ENCODE data around the gene MECR.
"Not testable (repeated sequence)": the region's sequence is repeated elsewhere in the genome, so short reads cannot be mapped to it uniquely, and the experiment has no call there.

The MECR gene

GRCh38 chr1:29166291-29166878, 64.3 kb downstream of the MECR start:
- DNase-seq, result no peak

- DNase-seq, result no peak
These were observed 66.1 kb downstream of the MECR start for GRCh38 chr1:29164588-29164987.

- DNase-seq, result no peak
These were observed 68.1 kb downstream of the MECR start for GRCh38 chr1:29162476-29163138.

DNA sequence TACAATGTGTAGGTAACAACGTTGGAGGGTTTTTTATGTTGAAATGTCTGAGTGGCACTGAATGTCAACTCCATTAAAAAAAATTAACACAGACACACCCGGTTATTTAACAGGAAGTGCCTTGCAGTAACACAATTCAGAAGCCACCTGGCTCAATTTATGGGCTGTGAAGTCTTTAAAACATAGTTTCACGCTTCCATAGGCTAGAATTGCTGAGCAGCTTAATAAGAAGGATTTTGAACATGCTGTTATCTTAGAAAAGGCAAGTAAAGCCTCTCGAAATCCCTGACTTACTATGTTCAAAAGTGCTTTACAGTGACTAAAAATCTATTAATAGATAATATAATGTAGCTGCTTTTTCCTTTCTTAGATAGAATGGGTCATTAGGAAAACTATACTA, 68.7 kb downstream of the MECR start:
- no peak for DNase-seq

DNA sequence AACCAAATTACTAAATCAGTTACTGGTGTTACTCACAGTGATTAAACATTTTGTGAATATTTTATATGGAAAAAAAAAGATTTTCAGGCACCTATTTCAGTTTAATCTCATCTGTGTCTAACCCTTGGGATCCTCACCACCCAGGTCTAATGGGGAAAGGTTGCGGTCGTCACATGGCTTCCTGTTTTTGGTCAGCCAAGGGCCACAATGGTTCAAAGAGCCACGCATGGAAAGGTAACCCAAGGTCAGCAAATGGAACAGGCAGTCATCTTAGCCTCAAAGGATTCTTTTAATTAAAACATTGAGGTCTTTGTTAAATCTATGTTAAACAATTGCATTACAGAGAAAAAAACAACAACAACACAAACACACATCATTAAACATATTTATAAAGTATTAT, 71.0 kb downstream of the MECR start:
- DNase-seq, result no peak

DNA sequence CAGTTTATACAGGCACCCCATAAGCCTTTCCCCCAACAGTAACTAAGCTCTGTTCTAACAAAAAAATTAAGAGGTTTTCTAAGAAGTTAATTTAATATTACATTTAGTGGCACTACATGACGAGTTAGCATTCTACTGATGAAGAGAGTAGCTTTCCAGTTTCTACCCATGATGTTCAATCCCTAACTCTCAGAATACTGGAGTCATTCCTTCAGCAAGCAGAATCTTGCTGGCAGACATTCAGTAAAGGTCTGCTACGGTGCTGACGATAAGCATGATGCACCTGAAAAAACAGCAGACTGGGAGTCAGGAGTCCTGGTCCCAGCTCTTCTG, 73.5 kb downstream of the MECR start:
- no peak for DNase-seq

- DNase-seq, result no peak
These were observed 74.0 kb downstream of the MECR start for GRCh38 chr1:29156543-29157268.

GRCh38 chr1:29152046-29152805, 78.5 kb downstream of the MECR start:
- DNase-seq, result no peak

- not testable (repeated sequence) for DNase-seq
These were observed 80.4 kb downstream of the MECR start for GRCh38 chr1:29150346-29150745.

GRCh38 chr1:29148656-29149491, 81.9 kb downstream of the MECR start:
- DNase-seq, result no peak

DNA sequence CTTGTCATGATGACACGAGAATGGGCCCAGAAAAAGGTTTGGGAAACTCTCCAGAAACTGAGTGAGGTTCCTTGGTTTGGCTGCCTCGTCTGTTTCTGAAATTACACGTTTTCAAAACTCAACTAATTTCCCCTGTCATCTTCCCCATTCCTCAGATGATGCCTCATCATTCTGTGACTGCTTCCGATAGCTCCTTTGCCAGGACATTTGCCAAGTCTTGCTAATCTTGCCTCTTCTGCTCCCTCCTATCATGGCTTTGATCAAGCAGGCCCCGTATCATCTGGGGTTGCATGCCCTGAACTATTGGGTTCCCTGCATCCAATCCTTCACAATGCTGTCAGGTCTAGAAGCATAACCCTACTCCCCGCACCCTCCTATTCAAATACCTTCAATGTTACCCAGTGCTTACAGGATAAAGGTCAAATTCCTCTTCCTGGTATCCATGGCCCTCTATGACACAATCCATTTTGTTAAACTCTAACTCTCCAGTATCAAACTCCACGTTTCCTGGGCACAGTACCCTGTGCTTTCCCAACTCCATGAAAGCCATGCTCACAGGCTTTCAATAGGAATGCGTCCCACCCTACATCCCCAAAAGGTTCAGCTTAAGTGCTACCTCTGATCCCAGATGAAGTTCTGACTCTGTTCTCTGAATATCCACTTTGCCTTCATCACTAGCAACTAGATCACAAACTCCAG, 84.8 kb downstream of the MECR start:
- no peak for DNase-seq

DNA sequence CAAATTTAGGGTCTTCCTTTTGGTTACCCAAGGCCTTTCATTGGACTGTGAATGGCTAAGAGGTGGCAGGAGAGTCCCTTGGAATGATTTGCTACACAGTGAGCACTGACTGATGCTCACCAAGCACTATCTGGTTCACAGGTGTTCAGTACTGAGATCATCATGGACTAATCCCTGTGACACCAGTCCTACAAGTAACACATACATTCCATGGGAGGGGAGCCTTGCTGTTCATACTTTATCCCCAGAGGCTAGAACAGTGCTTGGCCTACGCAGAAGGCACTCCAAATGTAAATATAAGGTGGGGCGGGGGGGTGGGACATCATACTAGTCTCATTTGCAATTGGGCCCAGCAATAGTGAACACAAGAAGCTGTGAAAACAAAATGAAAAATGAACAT, 86.6 kb downstream of the MECR start:
- DNase-seq, result no peak

DNA sequence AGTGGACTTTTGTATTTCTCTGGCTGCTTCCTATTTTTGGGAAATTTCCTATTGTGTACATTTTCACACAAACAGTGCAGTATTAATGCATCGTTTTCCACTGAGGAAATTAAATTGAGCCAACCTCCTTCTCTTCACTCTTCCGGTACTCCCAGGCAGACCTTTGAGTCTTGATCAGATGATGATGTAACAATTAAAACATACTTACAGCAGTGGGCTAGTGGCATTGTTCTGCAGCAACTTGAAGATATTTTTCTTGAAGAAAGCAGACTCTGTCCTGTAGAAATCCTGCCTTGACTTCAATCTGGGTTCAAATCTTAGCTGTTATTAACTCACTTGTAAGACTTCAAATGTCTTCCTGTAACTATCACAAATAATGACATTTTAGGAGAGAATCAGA, 88.0 kb downstream of the MECR start:
- no peak for DNase-seq

Measured in NCI-H2029 (cell line).